ENCODE results near the gene POU6F2.

DNA sequence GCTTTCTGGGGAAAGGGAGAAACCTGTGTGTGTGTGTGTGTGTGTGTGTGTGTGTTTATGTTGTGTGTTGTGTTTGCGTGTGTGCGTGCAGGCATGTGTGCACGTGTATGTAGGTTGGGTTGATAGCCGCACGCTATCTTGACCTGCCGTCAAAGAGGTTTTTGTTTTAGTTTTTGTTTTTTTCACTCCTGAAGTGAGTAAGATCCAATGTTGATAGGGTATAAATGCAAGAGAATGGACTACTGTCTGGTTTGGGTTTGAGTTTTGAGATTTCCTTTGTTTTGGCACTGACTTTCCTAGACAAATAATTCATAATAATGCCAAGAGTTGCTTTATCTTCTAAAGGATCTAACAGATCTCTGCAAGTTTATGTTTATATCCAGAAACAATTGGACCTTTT is 27.8 kb downstream of the POU6F2 start:
- TF ChIP-seq, protein P1, sequence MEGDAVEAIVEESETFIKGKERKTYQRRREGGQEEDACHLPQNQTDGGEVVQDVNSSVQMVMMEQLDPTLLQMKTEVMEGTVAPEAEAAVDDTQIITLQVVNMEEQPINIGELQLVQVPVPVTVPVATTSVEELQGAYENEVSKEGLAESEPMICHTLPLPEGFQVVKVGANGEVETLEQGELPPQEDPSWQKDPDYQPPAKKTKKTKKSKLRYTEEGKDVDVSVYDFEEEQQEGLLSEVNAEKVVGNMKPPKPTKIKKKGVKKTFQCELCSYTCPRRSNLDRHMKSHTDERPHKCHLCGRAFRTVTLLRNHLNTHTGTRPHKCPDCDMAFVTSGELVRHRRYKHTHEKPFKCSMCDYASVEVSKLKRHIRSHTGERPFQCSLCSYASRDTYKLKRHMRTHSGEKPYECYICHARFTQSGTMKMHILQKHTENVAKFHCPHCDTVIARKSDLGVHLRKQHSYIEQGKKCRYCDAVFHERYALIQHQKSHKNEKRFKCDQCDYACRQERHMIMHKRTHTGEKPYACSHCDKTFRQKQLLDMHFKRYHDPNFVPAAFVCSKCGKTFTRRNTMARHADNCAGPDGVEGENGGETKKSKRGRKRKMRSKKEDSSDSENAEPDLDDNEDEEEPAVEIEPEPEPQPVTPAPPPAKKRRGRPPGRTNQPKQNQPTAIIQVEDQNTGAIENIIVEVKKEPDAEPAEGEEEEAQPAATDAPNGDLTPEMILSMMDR (IDR thresholded peaks at IDR 0.05) = no peak
- TF ChIP-seq ZFX (IDR thresholded peaks at IDR 0.05; ENCODE audit: borderline replicate concordance) = no peak

Measured in 22Rv1 (cell line).